Adipocyte (in vitro differentiated cells): ENCODE data around the gene OR2L8.

ENCODE experiments used
- DNase-seq: peaks from one replicate; pipeline ENCODE4 v3.0.0-alpha.2; 2015; ENCODE audit warnings: low read depth
- H3K27me3 ChIP-seq: replicated peaks from 2 replicates; pipeline ENCODE4 v1.7.0; 2013; ENCODE audit warnings: mild to moderate bottlenecking, low read length, moderate library complexity; ENCODE audit not compliant: control insufficient read depth, insufficient read depth
- H3K36me3 ChIP-seq: 2 replicates; pipeline ENCODE4 v1.7.0; 2013; ENCODE audit warnings: low read length, mild to moderate bottlenecking, moderate library complexity; ENCODE audit not compliant: control insufficient read depth, insufficient read depth, severe bottlenecking
- H3K4me1 ChIP-seq: 2 replicates; pipeline ENCODE4 v1.7.0; 2013; ENCODE audit warnings: mild to moderate bottlenecking, low read length, moderate library complexity; ENCODE audit not compliant: control insufficient read depth, insufficient read depth
- H3K4me3 ChIP-seq: 2 replicates; pipeline ENCODE4 v1.7.0; 2013; ENCODE audit warnings: mild to moderate bottlenecking, low read length, moderate library complexity
- H3K9ac ChIP-seq: 2 replicates; pipeline ENCODE4 v1.7.0; 2013; ENCODE audit warnings: mild to moderate bottlenecking, low read length, moderate library complexity
- H3K9me3 ChIP-seq: 2 replicates; pipeline ENCODE4 v1.7.0; 2013; ENCODE audit warnings: mild to moderate bottlenecking, low read length, moderate library complexity; ENCODE audit not compliant: control insufficient read depth

Gene OR2L8

DNA sequence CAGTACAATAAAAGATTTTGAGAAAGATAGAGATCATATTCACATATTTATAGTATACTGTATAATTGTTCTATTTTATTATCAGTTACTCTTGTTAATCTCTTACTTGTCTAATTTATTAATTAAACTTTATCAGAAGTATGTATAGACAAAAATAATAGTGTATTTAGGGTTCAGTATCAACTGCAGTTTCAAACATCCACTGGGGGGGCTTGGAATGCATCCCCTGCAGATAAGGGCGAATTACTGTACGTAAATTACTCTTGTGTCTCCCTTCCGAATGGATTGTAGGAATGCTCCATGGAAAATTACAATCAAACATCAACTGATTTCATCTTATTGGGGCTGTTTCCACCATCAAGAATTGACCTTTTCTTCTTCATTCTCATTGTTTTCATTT, at the start of gene OR2L8:
OR2L8 (plus strand) TSS at position 301 of the 400 bp plus-strand sequence; CDS start at position 301, 0 bp downstream.
- no peak within 1 kb of the TSS for H3K4me3 ChIP-seq
- no peak within 1 kb of the TSS for H3K9ac ChIP-seq
- no peaks in the 10 kb centered on the region for H3K4me1 ChIP-seq
- H3K27me3 ChIP-seq, result no peaks in the 10 kb centered on the region
- DNase-seq, result no peak
- H3K36me3 ChIP-seq, result no peaks in the 10 kb centered on the region
- H3K9me3 ChIP-seq, result peaks cover 4% of the 10 kb centered on the region

DNA sequence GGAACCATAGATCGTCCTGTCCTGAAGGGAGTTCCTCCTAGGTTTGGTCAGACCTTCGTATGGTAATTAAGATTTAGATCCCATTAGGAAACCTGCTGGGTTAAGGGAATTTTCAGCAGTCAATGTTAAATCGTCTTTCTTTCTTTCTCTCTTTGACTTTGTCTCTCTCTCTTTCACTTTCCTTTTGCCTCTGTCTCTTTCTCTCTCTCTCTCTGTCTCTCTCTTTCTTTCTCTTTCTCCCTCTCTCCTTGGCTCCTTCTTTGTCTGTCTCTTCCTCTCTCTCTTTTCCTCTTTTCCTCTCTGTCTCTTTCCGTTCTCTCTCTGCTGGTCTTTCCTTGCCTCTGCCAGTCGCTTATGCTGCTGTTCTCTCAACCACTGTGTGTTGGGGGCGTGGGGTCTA, 44.5 kb upstream of the OR2L8 start:
- no peaks in the 10 kb centered on the region for H3K9me3 ChIP-seq
- no peak overlapping the region for H3K9ac ChIP-seq
- H3K36me3 ChIP-seq, result no peaks in the 10 kb centered on the region
- no peaks in the 10 kb centered on the region for H3K27me3 ChIP-seq
- H3K4me1 ChIP-seq, result no peaks in the 10 kb centered on the region
- no peak for DNase-seq
- H3K4me3 ChIP-seq, result no peak overlapping the region

DNA sequence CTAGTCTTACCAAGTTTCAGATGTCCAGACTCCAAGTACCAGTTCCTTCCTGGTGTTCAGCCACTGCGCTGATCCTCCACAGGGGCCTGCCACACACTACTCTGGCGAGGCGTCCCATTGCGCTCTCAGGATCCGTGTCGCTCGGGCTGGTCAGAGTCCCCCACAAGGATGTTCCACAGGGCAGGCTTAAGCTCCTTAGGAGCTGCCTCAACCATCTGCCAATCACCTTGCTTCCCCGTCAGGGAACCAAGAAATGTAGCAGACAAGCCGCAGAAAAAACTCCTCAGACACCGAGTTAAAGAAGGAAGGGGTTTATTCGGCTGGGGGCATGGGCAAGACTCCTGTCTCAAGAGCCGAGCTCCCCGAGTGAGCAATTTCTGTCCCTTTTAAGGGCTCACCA, 43.5 kb upstream of the OR2L8 start:
- no peak for DNase-seq
- H3K9me3 ChIP-seq, result no peaks in the 10 kb centered on the region
- H3K9ac ChIP-seq, result no peak overlapping the region
- H3K27me3 ChIP-seq, result no peaks in the 10 kb centered on the region
- H3K4me3 ChIP-seq, result no peak overlapping the region
- no peaks in the 10 kb centered on the region for H3K4me1 ChIP-seq
- H3K36me3 ChIP-seq, result no peaks in the 10 kb centered on the region

GRCh38 chr1:247905910-247906503, 42.7 kb upstream of the OR2L8 start:
- no peaks in the 10 kb centered on the region for H3K27me3 ChIP-seq
- H3K9me3 ChIP-seq, result no peaks in the 10 kb centered on the region
- H3K9ac ChIP-seq, result no peak overlapping the region
- DNase-seq, result no peak
- H3K4me3 ChIP-seq, result no peak overlapping the region
- H3K4me1 ChIP-seq, result no peaks in the 10 kb centered on the region
- H3K36me3 ChIP-seq, result no peaks in the 10 kb centered on the region

- DNase-seq, result peak; percentile 15
- H3K4me3 ChIP-seq, result peak overlapping the region; percentile 54
Measured at GRCh38 chr1:247906504-247907047, 42.1 kb upstream of the OR2L8 start.

DNA sequence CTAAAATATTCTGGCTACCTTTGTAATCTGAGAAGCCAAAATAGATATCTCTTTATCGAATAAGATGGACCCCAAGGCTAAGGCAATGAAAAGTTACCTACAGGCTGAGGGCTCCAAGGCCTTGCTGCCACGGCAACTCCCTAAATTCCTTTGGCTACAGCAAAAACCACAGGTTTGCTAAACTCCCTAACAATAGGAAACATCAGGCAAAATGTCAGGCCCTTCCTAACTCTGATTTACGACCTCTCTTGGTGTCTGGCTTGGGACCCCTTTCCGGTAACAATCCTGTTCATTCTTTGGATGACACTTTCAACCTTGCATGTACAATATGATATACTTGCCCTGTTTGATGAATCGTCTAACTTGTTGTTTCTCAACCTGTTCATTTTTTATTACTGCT, 39.9 kb upstream of the OR2L8 start:
- DNase-seq, result no peak
- Histone ChIP-seq H3K4me3 (no peak overlapping the region), H3K27me3 (no peaks in the 10 kb centered on the region), H3K9ac (no peak overlapping the region), H3K36me3 (no peaks in the 10 kb centered on the region), H3K9me3 (no peaks in the 10 kb centered on the region), H3K4me1 (no peaks in the 10 kb centered on the region)

More at GRCh38 chr1:247906504-247907047, 42.1 kb upstream of the OR2L8 start:
- no peaks in the 10 kb centered on the region for H3K9me3 ChIP-seq
- H3K4me1 ChIP-seq, result no peaks in the 10 kb centered on the region
- H3K27me3 ChIP-seq, result no peaks in the 10 kb centered on the region
- peak overlapping the region; percentile 56 for H3K9ac ChIP-seq
- H3K36me3 ChIP-seq, result no peaks in the 10 kb centered on the region

- no peak overlapping the region for H3K9ac ChIP-seq
- no peak overlapping the region for H3K4me3 ChIP-seq
- DNase-seq, result no peak
- no peaks in the 10 kb centered on the region for H3K9me3 ChIP-seq
- no peaks in the 10 kb centered on the region for H3K4me1 ChIP-seq
- no peaks in the 10 kb centered on the region for H3K36me3 ChIP-seq
- no peaks in the 10 kb centered on the region for H3K27me3 ChIP-seq
Measured at GRCh38 chr1:247913786-247914185, 34.9 kb upstream of the OR2L8 start.

DNA sequence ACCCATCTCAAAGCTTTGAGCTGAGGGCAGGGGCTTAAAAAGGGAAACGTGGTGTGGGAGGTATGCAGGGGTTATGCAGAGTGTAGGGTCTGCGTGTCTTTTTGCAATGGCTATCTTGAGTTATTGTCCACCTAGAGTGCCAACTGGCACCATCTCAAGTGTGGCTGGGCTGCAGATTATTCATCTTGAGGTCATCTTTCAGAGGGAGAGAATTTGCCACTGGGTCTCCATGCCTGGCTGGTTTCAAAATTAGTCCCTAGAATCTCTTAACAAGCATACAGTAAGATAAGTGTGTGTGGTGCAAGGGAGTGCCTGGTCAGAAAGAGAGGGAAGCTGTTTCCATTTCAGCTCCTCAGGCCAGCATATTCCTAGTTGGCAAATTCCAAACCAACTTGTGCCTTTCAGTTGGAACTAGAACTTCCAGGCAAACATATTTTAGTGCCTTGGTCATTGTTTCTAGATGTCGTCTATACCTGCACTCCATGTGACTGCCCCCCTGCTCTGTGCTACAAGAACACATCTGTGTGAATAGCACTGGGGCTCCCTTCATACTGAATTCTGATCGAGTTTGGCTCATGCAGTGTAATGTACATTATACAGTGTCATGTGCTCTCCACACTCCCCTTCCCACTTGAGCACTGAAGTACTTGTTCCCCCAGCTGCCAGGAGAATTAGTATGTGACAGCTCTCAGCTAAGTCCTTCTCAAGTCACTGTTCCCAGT, 33.6 kb upstream of the OR2L8 start:
- no peaks in the 10 kb centered on the region for H3K36me3 ChIP-seq
- H3K9me3 ChIP-seq, result no peaks in the 10 kb centered on the region
- no peak for DNase-seq
- H3K4me1 ChIP-seq, result no peaks in the 10 kb centered on the region
- no peaks in the 10 kb centered on the region for H3K27me3 ChIP-seq
- no peak overlapping the region for H3K4me3 ChIP-seq
- H3K9ac ChIP-seq, result no peak overlapping the region

DNA sequence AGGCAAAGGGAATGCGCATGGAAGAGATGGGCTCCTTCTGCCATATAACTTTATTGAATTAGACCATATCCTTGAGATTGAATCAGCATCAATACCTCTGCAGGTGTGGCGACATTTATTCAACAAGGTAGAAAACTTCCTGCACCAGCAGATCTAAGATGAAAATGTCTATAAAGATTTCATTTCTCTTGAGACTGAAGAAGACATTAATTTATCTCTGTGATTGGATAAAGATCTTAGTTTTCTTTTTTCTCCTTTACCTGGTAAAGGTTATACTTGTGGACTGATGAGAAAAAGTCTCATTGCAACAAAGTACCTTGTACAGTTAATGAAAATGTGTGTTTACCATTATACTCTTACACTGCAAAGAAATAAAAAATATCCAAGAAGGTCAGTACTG, 28.7 kb upstream of the OR2L8 start, which contains the start of gene OR2T8:
OR2T8 (plus strand) TSS at position 301 of the 400 bp plus-strand sequence. CDS start 766 bp downstream, outside the sequence.
- H3K9me3 ChIP-seq, result no peaks in the 10 kb centered on the region
- no peak for DNase-seq

DNA sequence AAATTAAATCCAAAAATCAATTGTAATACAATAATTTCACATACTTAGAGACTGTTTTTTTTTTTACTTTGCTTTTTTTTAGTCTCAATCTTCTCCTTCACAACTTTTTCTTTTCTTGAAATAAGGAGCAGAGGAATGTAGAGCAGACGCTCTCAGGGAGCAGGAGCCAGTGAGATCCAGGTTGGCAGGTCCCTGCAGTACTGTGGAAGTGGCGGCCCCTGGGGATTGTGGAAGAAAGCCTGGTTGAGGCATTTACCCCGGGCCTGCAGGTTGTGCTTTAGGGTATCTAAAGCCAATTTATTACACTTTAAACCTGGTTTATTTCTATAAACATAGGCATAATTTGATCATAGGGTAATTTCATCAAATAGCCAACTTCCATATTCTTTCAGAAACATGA, 24.7 kb upstream of the OR2L8 start:
- no peaks in the 10 kb centered on the region for H3K9me3 ChIP-seq
- no peaks in the 10 kb centered on the region for H3K36me3 ChIP-seq
- no peak for DNase-seq
- no peaks in the 10 kb centered on the region for H3K27me3 ChIP-seq
- no peak overlapping the region for H3K4me3 ChIP-seq
- no peaks in the 10 kb centered on the region for H3K4me1 ChIP-seq
- no peak overlapping the region for H3K9ac ChIP-seq

More for the DNA sequence above, 28.7 kb upstream of the OR2L8 start, which contains the start of gene OR2T8:
- Histone ChIP-seq H3K27me3 (no peaks in the 10 kb centered on the region), H3K36me3 (no peaks in the 10 kb centered on the region), H3K4me1 (no peaks in the 10 kb centered on the region), H3K9ac (no peak within 1 kb of the TSS), H3K4me3 (no peak within 1 kb of the TSS)

- Histone ChIP-seq H3K9me3 (no peaks in the 10 kb centered on the region), H3K4me1 (no peaks in the 10 kb centered on the region), H3K9ac (no peak within 1 kb of the TSS), H3K27me3 (no peaks in the 10 kb centered on the region), H3K4me3 (no peak within 1 kb of the TSS), H3K36me3 (no peaks in the 10 kb centered on the region)
- no peak for DNase-seq
Measured at GRCh38 chr1:247924868-247925267, 23.8 kb upstream of the OR2L8 start, which contains the start of gene OR2AJ1. Gene OR2AJ1, plus strand, starts transcription at chr1:247924889. Its CDS starts 8,880 bp downstream, at chr1:247933769.
